ENCODE measurements around the gene TNIP1.

DNA sequence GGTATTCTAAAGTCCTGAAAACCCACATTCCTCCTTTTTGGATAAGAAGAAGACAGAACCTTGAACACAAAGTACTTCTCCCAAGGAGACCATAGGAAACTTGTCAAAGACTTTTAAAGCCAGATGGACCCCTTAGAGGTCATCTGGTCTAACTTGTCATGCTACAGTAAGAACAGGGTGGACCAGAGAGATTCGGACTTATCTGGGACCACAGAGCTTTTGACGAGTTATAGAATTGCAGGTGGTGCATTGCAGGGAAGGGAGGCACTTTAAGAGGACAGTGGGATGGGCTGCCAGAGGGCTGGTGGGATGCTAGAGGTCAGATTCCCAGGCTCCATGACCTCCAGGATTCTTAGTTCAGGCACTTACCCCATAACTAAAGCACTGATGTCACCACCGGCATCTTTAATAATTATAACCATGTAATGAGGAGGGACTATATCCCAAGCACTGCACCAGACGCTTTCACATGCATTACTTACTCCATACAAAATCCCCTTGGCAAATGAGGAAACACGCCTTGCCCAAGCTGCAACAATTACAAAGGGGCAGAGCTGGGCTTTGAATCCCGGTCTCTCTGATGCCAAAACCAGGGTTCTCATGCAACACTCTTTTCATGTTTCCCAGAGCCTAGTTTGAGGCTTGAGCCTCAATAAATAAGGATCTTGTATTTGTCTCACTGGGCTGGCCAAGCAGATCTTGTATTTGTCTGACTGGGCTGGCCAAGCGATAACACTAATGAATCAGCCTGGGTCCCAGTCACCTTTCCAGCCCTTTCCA, 73.2 kb downstream of the TNIP1 start:
- TF ChIP-seq, protein P1, sequence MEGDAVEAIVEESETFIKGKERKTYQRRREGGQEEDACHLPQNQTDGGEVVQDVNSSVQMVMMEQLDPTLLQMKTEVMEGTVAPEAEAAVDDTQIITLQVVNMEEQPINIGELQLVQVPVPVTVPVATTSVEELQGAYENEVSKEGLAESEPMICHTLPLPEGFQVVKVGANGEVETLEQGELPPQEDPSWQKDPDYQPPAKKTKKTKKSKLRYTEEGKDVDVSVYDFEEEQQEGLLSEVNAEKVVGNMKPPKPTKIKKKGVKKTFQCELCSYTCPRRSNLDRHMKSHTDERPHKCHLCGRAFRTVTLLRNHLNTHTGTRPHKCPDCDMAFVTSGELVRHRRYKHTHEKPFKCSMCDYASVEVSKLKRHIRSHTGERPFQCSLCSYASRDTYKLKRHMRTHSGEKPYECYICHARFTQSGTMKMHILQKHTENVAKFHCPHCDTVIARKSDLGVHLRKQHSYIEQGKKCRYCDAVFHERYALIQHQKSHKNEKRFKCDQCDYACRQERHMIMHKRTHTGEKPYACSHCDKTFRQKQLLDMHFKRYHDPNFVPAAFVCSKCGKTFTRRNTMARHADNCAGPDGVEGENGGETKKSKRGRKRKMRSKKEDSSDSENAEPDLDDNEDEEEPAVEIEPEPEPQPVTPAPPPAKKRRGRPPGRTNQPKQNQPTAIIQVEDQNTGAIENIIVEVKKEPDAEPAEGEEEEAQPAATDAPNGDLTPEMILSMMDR (IDR thresholded peaks at IDR 0.05) = no peak
- no peak for TF ChIP-seq POLR2A (IDR thresholded peaks at IDR 0.05)
- no peak for TF ChIP-seq EP300 (IDR thresholded peaks at IDR 0.05)

All from sigmoid colon (tissue), 4 donors.